A673 (cell line): ENCODE results near the gene BEND5.

ENCODE experiments used
- CTCF ChIP-seq: fragments of 300-800, 200-600 bp; sonication (generic); conservative IDR thresholded peaks from 2 replicates; pipeline ENCODE4 v1.5.1; 2017; ENCODE audit warnings: low read depth, mild to moderate bottlenecking, antibody characterized with exemption, low read length, moderate library complexity, mixed read lengths
- EZH2 ChIP-seq: fragments of 200-600 bp; sonication (generic); IDR thresholded peaks from 2 replicates; pipeline ENCODE4 v1.6.1; 2017; ENCODE audit warnings: borderline replicate concordance, low read depth, mild to moderate bottlenecking, mixed read lengths, antibody characterized with exemption, low read length; ENCODE audit not compliant: poor library complexity, severe bottlenecking

- no peak for TF ChIP-seq CTCF
- TF ChIP-seq EZH2, result no peak
Measured at GRCh38 chr1:48726557-48727215, 50.0 kb downstream of the BEND5 start.
